Measurements from ENCODE around the gene BLID.

BLID gene

DNA sequence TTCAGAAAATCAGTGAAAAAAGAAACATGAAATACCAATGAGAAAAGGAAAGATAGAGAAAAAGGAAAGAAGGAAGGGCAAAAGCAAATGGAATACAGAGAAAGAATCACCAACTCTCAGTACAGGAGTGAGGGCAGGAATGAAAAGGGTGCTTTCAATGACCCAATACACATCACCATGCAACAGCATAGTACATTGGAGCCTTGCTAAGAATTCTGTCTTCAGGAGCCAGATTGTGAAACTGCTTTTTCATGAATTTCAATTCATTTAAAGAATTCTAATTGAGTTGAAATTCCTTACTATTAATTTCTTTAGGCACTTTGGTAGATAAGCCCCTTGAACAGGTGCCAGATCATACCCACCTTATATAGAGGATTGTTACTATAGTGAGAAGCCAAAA lies 34.9 kb downstream of the BLID start:
- no peak for DNase-seq (ENCODE audit: low read depth)

DNA sequence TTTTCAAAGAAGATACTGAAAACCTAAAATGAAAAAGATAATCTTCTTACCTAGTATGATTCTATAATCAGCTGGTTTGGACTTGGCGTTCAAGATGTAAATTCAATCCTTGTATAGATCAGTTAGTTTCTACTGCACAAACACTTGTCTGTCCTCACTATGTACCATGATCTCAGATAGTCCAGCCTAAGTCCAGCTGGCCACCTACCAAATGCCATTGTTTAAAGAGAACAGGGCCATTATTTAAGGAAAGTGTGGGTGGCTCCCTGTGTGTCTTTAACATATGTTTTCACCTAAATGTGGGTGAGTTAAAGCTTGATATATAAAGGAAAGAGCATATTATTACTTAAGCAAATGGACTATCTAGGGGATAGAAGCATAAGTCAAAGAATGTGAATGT lies 38.6 kb downstream of the BLID start:
- no peak for DNase-seq (ENCODE audit: low read depth)

- DNase-seq (ENCODE audit: low read depth) = no peak
These were observed 39.4 kb downstream of the BLID start for GRCh38 chr11:122076512-122077120.

DNA sequence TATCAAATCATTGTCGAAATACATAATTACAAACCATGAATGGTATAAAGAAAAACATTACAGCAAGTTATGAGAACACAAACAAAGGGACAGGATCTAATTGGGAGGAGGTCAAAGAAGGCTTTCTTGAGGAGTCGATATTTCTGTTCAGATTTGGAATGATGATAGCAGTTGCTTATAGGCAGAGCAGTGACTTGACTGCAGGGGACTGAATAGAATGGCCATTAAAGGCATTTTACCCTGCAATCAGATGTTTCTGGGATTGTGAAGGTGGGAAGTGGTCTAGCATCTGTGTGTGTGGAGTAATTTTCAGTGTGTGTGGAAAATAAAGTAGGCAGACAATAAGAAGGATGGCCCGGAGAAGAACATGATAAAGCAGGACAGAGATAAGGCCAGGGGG lies 41.0 kb downstream of the BLID start:
- DNase-seq (ENCODE audit: low read depth) = no peak

- DNase-seq (ENCODE audit: low read depth) = no peak
These were observed 42.0 kb downstream of the BLID start for GRCh38 chr11:122074022-122074421.

- no peak for DNase-seq (ENCODE audit: low read depth)
These were observed 44.3 kb downstream of the BLID start for GRCh38 chr11:122071709-122072202.

DNA sequence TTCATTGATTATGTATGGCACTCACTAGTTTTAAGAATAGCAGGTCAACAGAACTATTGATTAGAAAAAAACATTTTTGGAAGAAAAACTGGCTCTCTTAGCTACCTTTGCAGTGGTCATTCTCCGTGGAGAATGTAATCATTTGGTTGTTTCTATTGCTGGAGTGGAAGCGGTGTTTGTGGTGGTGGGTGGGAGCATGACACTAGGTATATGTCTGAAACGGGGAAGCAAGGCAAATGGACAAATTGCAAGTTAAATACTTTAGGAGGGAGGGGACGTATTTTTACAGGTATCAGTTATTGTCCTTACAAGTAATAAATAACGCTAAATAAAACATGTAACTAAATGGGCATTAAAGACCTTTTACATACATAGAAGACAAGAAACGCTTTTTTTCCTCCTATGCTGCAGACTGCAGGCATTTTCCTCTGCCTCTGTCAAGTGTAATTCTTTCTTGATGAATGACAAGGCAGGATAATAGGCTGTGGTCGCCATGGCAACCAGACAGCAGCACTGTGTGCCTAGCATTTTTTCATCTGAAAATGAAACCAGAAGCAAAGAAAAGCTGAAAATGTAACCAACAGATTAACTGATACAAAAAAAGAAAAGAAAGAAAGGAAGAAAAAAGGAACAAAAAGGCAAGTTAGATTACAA lies 46.2 kb downstream of the BLID start:
- DNase-seq (ENCODE audit: low read depth) = peak; percentile 61

DNA sequence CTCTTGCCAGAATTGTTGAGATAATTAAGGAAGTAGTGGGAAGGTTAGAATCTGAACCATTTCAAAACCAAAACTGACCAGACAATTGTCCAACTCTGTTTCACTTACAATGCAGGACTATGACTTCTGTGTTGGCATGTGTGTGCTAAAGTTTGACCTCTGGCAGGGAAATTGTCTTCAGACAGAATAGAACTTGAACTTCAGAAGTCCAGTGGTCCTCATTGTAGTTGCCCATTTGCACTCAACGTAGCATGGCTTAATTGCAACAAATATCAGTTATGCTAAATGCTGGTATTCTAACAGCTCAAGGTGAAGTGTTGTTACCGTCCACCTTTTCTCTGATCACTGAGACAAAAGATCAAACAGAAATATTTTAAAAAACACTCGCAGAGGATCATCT lies 47.2 kb downstream of the BLID start:
- DNase-seq (ENCODE audit: low read depth) = no peak

- peak; percentile 42 for DNase-seq (ENCODE audit: low read depth)
These were observed 47.9 kb downstream of the BLID start for GRCh38 chr11:122068141-122068540.
